GM19468 (cell line): ENCODE measurements around the gene CLEC16A.

Experiments used
- ATAC-seq: cut with Tn5 transposase; IDR thresholded peaks from one replicate; pipeline ENCODE4 v1.9.1; 2021; ENCODE audit warnings: mild to moderate bottlenecking, moderate library complexity, moderate number of reproducible peaks; ENCODE audit not compliant: unreplicated experiment; ENCODE audit errors: extremely low read depth

CLEC16A gene

GRCh38 chr16:11161439-11161838, 217.1 kb downstream of the CLEC16A start:
- ATAC-seq, result no peak

- no peak for ATAC-seq
Observed at GRCh38 chr16:11161974-11162373, 217.6 kb downstream of the CLEC16A start.

- ATAC-seq, result no peak
Observed at GRCh38 chr16:11162586-11163268, 218.4 kb downstream of the CLEC16A start.

GRCh38 chr16:11163761-11164261, 219.4 kb downstream of the CLEC16A start:
- ATAC-seq, result no peak

GRCh38 chr16:11164482-11165270, 220.3 kb downstream of the CLEC16A start:
- ATAC-seq, result no peak

- ATAC-seq, result no peak
Observed at GRCh38 chr16:11165349-11165748, 221.0 kb downstream of the CLEC16A start.

GRCh38 chr16:11165894-11166665, 221.7 kb downstream of the CLEC16A start:
- ATAC-seq, result no peak

- no peak for ATAC-seq
Observed at GRCh38 chr16:11167581-11167980, 223.2 kb downstream of the CLEC16A start.

GRCh38 chr16:11168386-11169051, 224.2 kb downstream of the CLEC16A start:
- ATAC-seq, result no peak

- no peak for ATAC-seq
Observed at GRCh38 chr16:11169641-11170040, 225.3 kb downstream of the CLEC16A start.

GRCh38 chr16:11170201-11170600, 225.8 kb downstream of the CLEC16A start:
- ATAC-seq, result no peak

- ATAC-seq, result no peak
Observed at GRCh38 chr16:11170696-11171447, 226.5 kb downstream of the CLEC16A start.

- no peak for ATAC-seq
Observed at GRCh38 chr16:11171448-11171709, 227.0 kb downstream of the CLEC16A start.

GRCh38 chr16:11171757-11172299, 227.5 kb downstream of the CLEC16A start:
- ATAC-seq, result no peak

GRCh38 chr16:11173426-11173825, 229.1 kb downstream of the CLEC16A start:
- no peak for ATAC-seq

GRCh38 chr16:11174141-11174540, 229.8 kb downstream of the CLEC16A start:
- ATAC-seq, result no peak

GRCh38 chr16:11175106-11175786, 230.9 kb downstream of the CLEC16A start:
- no peak for ATAC-seq

- peak; percentile 31 for ATAC-seq
Observed at GRCh38 chr16:11175787-11176341, 231.5 kb downstream of the CLEC16A start.
